Lower leg skin (tissue), 4 donors: ENCODE results near the gene AKAP6. TPM values are rescaled to one million over a fixed set of nuclear protein-coding genes. Genes with fewer than 3 reads are reported as not detected.

ENCODE experiments used
- DNase-seq, 2 donors: peaks; one replicate each; pipeline ENCODE4 v3.0.0-alpha.2; 2019; ENCODE audit warnings: low spot score in 2 of 2
- H3K4me3 ChIP-seq: fragments of 200-600 bp; sonication (generic); 2 replicates; pipeline ENCODE4 v1.5.1; 2017; ENCODE audit warnings: mild to moderate bottlenecking, low read depth; ENCODE audit not compliant: poor library complexity, severe bottlenecking
- CTCF ChIP-seq, 3 donors: fragments of 450-650 bp; IDR thresholded peaks; one replicate each; pipeline ENCODE4 v1.5.1; 2016; ENCODE audit warnings: antibody characterized with exemption in 3 of 3, mild to moderate bottlenecking in 3 of 3, moderate library complexity in 2 of 3
- POLR2A ChIP-seq, 2 donors: fragments of 450-650 bp; IDR thresholded peaks; one replicate each; pipeline ENCODE4 v1.6.1; 2016 to 2017; ENCODE audit warnings: antibody characterized with exemption in 2 of 2, mild to moderate bottlenecking in 1 of 2, moderate library complexity in 1 of 2
- WGBS, 2 donors: methylation state at CpG; one replicate each; pipeline ENCODE4 v1.1.5; 2018; 5-methylcytosine and 5-hydroxymethylcytosine counted together
- intact Hi-C: fragments of 100-400 bp; cut with DNase I; formaldehyde crosslinking; loops from one replicate; pipeline ENCODE4 v1.15.0; 2023; ENCODE audit warnings: low total_unique reads
- total RNA-seq, 4 donors: library from RNA; depleted of rRNA; stranded (reverse); fragments of >200 nt; gene quantifications; one replicate each; pipeline ENCODE4 v1.1.0, GENCODE V29; 2016

AKAP6 gene
- total RNA-seq, 4 donors from 2014 or later = 2.3 to 13.3 (median 3.6) TPM

DNA sequence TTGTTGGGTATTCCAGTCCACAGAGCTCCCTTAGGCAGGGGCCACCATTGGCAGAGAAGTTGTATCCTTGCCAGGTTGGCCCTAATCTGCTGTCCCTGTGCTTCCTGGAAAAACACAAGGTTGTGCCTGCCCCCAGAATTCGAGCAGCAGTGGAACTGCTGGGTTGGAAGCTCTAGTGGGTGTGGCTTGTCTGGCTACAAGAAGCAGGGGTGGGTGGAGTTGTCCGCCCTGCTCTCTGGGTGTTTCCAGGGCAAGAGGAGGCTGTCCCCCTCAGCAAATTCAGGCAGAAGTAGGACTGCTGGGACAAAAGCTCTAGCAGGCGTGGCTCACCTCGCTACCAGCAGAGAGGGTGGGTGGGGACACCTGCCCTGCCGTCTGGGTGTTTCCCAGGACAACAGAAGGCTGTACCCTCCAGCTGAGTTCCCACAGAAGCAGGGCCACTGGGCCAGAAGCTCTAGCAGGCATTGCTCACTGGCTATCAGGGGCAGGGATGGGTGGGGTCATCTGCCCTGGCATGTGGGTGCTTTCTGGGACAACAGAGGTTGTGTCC, 536.8 kb downstream of the AKAP6 start:
- DNase-seq = no peak
- 51 to 52% methylated on average over 4 to 5 of the region's 5 CpGs for WGBS, 2 donors
- TF ChIP-seq CTCF (IDR thresholded peaks at IDR 0.05) (no peak), POLR2A (IDR thresholded peaks at IDR 0.05) (no peak)
- no peak overlapping the region for H3K4me3 ChIP-seq
- intact Hi-C loops = no loop called here

DNA sequence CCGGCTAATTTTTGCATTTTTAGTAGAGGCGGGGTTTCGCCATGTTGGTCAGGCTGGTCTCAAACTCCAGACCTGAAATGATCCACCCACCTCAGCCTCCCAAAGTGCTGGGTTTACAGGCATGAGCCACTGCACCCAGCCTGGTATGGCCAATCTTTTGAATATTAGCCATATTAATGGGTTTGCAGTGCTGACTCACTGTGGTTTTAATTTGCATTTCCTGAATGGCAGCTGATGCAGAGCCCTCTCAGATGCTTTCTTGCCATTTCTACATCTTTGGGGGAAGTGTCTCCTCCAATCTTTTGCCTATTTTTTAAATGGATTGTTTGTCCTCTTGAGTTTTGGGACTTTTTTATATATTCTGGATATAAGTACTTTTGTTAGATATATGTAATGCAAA, 554.1 kb downstream of the AKAP6 start:
- intact Hi-C loops = no loop called here
- WGBS, 2 donors = 96 to 97% methylated on average over 3 of the region's 3 CpGs
- DNase-seq = no peak

More for the DNA sequence above, 554.1 kb downstream of the AKAP6 start:
- no peak overlapping the region for H3K4me3 ChIP-seq
- TF ChIP-seq CTCF (IDR thresholded peaks at IDR 0.05) = no peak
- TF ChIP-seq POLR2A (IDR thresholded peaks at IDR 0.05) = no peak

Other genes starting within 250 kb of the AKAP6 start
- gene RNU6-7, start 127.3 kb upstream of the AKAP6 start, total RNA-seq = not detected
- not detected for gene RNU6-8, start 126.0 kb upstream of the AKAP6 start, total RNA-seq